ENCODE measurements around the gene CHRNB2. TPM values are rescaled to one million over a fixed set of nuclear protein-coding genes. Genes with fewer than 3 reads are reported as not detected.

The CHRNB2 gene
- total and polyA plus RNA-seq, 2 of the 4 experiments (the other 2 are of a cell fraction) = under 0.01 to 0.03 TPM

DNA sequence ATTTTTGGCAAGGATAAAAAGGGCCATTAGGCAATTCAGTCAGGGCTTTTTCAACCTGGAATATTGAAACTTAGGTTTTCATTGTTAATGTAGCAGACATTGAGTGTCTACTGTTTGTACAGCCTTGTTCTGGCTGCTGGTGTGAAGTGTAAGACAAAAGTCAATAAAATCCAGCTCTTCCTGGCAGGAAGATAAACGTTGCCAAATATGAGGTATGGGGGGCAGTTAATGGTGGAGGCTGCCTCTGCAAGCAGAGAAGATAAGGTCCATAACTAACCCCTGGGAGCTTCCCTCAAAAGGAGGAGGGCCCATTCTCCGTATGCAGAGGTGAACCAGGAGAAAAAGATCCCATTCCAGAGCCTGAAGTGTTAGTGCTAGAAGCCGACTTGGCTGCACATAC, 45.9 kb upstream of the CHRNB2 start:
- no peak overlapping the region for H3K14ac ChIP-seq (replicated peaks; ENCODE audit: low read depth, low read length)
- H3K4me3 ChIP-seq (ENCODE audit: insufficient read depth, low read depth, low read length) = no peak overlapping the region
- H3K27ac ChIP-seq (ENCODE audit: insufficient read depth, low read length) = no peak overlapping the region
- no peak overlapping the region for H2AFZ ChIP-seq (replicated peaks; ENCODE audit: low read length, poor library complexity)
- in situ Hi-C loops (cut with MboI; ENCODE audit: low sequenced_read_pairs) = no loop called here
- no peak overlapping the region for H2AK9ac ChIP-seq (replicated peaks; ENCODE audit: low read depth, low read length, poor library complexity)
- H4K20me1 ChIP-seq (ENCODE audit: insufficient read depth, low read length) = no peaks in the 10 kb centered on the region; the same call in 1 of the 2 replicates
- H2BK5ac ChIP-seq (ENCODE audit: low read depth, low read length, poor library complexity, severe bottlenecking) = no peak overlapping the region
- no peak overlapping the region for H3K56ac ChIP-seq (ENCODE audit: extremely low read depth, insufficient read depth, low read length)
- WGBS, 2 experiments (ENCODE audit: extremely low coverage in 2 of 2, insufficient read length in 1 of 2) = 0% methylated on average over 2 of the region's 3 CpGs; no CpG with 5 or more reads in 1 of the 2 experiments
- intact Hi-C loops (cut with micrococcal nuclease) = no loop called here
- H3K36me3 ChIP-seq (ENCODE audit: control insufficient read depth, insufficient read depth, low read length) = no peaks in the 10 kb centered on the region
- H3K23ac ChIP-seq (ENCODE audit: low read depth, low read length) = no peak overlapping the region
- TF ChIP-seq MXI1 (IDR thresholded peaks at IDR 0.05; ENCODE audit: borderline replicate concordance, low read depth, low read length) (no peak), NFE2L2 (IDR thresholded peaks at IDR 0.05; ENCODE audit: low read depth, low read length) (no peak), MAZ (IDR thresholded peaks at IDR 0.05; ENCODE audit: borderline replicate concordance, low read depth, low read length) (no peak), SMC3 (IDR thresholded peaks at IDR 0.05; ENCODE audit: low read depth, low read length) (no peak)
- TF ChIP-seq, protein P1, sequence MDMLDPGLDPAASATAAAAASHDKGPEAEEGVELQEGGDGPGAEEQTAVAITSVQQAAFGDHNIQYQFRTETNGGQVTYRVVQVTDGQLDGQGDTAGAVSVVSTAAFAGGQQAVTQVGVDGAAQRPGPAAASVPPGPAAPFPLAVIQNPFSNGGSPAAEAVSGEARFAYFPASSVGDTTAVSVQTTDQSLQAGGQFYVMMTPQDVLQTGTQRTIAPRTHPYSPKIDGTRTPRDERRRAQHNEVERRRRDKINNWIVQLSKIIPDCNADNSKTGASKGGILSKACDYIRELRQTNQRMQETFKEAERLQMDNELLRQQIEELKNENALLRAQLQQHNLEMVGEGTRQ (IDR thresholded peaks at IDR 0.05; ENCODE audit: low read depth, low read length) = no peak
- TF ChIP-seq, protein P2, sequence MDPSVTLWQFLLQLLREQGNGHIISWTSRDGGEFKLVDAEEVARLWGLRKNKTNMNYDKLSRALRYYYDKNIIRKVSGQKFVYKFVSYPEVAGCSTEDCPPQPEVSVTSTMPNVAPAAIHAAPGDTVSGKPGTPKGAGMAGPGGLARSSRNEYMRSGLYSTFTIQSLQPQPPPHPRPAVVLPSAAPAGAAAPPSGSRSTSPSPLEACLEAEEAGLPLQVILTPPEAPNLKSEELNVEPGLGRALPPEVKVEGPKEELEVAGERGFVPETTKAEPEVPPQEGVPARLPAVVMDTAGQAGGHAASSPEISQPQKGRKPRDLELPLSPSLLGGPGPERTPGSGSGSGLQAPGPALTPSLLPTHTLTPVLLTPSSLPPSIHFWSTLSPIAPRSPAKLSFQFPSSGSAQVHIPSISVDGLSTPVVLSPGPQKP (IDR thresholded peaks at IDR 0.05; ENCODE audit: borderline replicate concordance, low read depth, low read length) = no peak
- no peak overlapping the region for H2BK20ac ChIP-seq (ENCODE audit: low read depth, low read length)
- peaks cover 7% of the 10 kb centered on the region for H3K9me3 ChIP-seq (ENCODE audit: control insufficient read depth, insufficient read depth, low read length)
- no peak overlapping the region for H2BK15ac ChIP-seq (ENCODE audit: low read depth, low read length)
- H3K9me1 ChIP-seq (ENCODE audit: insufficient read depth, low read length) = no peaks in the 10 kb centered on the region
- H4K5ac ChIP-seq (ENCODE audit: low read depth, low read length) = no peak overlapping the region
- POLR2A ChIA-PET (ENCODE audit: unreplicated experiment) = no interaction called here
- BruUV-seq (replicated peaks) = no TSS peak
- no peak overlapping the region for H3K18ac ChIP-seq (ENCODE audit: low read depth, low read length)
- CTCF ChIA-PET = no interaction called here
- no peak overlapping the region for H2AK5ac ChIP-seq (ENCODE audit: low read depth, low read length)
- H3K9ac ChIP-seq (ENCODE audit: low read depth, low read length) = no peak overlapping the region
- H3K27me3 ChIP-seq (ENCODE audit: control insufficient read depth, insufficient read depth, low read length) = peaks cover 54% of the 10 kb centered on the region
- dilution Hi-C loops (cut with HindIII; ENCODE audit: low sequenced_read_pairs, unreplicated experiment) = no loop called here
- H2BK120ac ChIP-seq (ENCODE audit: low read depth, low read length) = no peak overlapping the region
- H4K8ac ChIP-seq (ENCODE audit: low read depth in 2 of 2, low read length in 2 of 2) = no peak overlapping the region
- ATAC-seq (ENCODE audit: low read depth) = no peak
- DNase-seq = no peak
- no peak overlapping the region for H4K91ac ChIP-seq (ENCODE audit: insufficient read depth, low read depth, low read length)
- H3K4me2 ChIP-seq (ENCODE audit: low read depth, low read length) = no peak overlapping the region
- H3K79me1 ChIP-seq (ENCODE audit: low read depth in 1 of 2, low read length in 2 of 2) = no peaks in the 10 kb centered on the region
- no peaks in the 10 kb centered on the region for H3K4me1 ChIP-seq (ENCODE audit: control insufficient read depth, insufficient read depth, low read length)
- no peak overlapping the region for H3K4ac ChIP-seq (ENCODE audit: low read depth, low read length)
